ENCODE data around the gene FOXJ1. TPM values are rescaled to one million over a fixed set of nuclear protein-coding genes. Genes with fewer than 3 reads are reported as not detected.

FOXJ1 gene
- total RNA-seq, 1 donor = 1.3 TPM

- H3K27me3 ChIP-seq (ENCODE audit: insufficient read depth, low read length) = no peaks in the 10 kb centered on the region
- H3K9me3 ChIP-seq (ENCODE audit: low read depth, low read length) = no peaks in the 10 kb centered on the region
- no peak overlapping the region for H3K4me3 ChIP-seq (ENCODE audit: low read length)
- H3K4me1 ChIP-seq (ENCODE audit: insufficient read depth, low read length) = no peaks in the 10 kb centered on the region
These were observed 53.5 kb downstream of the FOXJ1 start for GRCh38 chr17:76087531-76087930.

- Histone ChIP-seq H3K9me3 (ENCODE audit: low read depth, low read length) (no peaks in the 10 kb centered on the region), H3K27me3 (ENCODE audit: insufficient read depth, low read length) (no peaks in the 10 kb centered on the region), H3K4me3 (ENCODE audit: low read length) (no peak overlapping the region), H3K4me1 (ENCODE audit: insufficient read depth, low read length) (no peaks in the 10 kb centered on the region)
These were observed 54.7 kb downstream of the FOXJ1 start for GRCh38 chr17:76086384-76086783.

Other genes starting within 250 kb of the FOXJ1 start
- 5.8 TPM for gene TRIM65, start 244.3 kb downstream of the FOXJ1 start, total RNA-seq
- 45.4 TPM for gene MRPL38, start 236.4 kb downstream of the FOXJ1 start, total RNA-seq
- gene FBF1, start 200.2 kb downstream of the FOXJ1 start, total RNA-seq = 11.2 TPM
- 18.5 TPM for gene ACOX1, start 162.1 kb downstream of the FOXJ1 start, total RNA-seq
- 18.9 TPM for gene TEN1, start 162.0 kb downstream of the FOXJ1 start, total RNA-seq
- gene CDK3, start 140.4 kb downstream of the FOXJ1 start, total RNA-seq = 1.8 TPM
- gene EVPL, start 113.9 kb downstream of the FOXJ1 start, total RNA-seq = under 0.01 TPM
- 34.7 TPM for gene SRP68, start 68.7 kb downstream of the FOXJ1 start, total RNA-seq
- gene GALR2, start 66.5 kb downstream of the FOXJ1 start, total RNA-seq = 0.63 TPM
- gene ZACN, start 62.1 kb downstream of the FOXJ1 start, total RNA-seq = 0.21 TPM
- gene EXOC7, start 37.5 kb downstream of the FOXJ1 start, total RNA-seq = 49.2 TPM
- 19.1 TPM for gene RNF157, start 99.2 kb upstream of the FOXJ1 start, total RNA-seq
- gene UBALD2, start 124.1 kb upstream of the FOXJ1 start, total RNA-seq = 35.3 TPM
- gene QRICH2, start 167.0 kb upstream of the FOXJ1 start, total RNA-seq = 1.2 TPM
- 23.4 TPM for gene PRPSAP1, start 212.7 kb upstream of the FOXJ1 start, total RNA-seq
- 19.2 TPM for gene SPHK1, start 243.4 kb upstream of the FOXJ1 start, total RNA-seq

All from mononuclear cell (primary cell).